ENCODE measurements around the gene PPM1A. TPM values are rescaled to one million over a fixed set of nuclear protein-coding genes. Genes with fewer than 3 reads are reported as not detected.

The PPM1A gene
- 10 to 100 TPM; 40.4 to 60.2 (median 53.6) TPM for total RNA-seq

- H3K4me3 ChIP-seq = peak within 1 kb of the TSS; percentile 82 to 97 (median 92)
- peak within 1 kb of the TSS; percentile 98 to 100 (median 98) for H3K27ac ChIP-seq (replicated peaks in 1 of 4)
- no peaks in the 10 kb centered on the region for H3K9me3 ChIP-seq
- H3K4me1 ChIP-seq = peaks cover 26 to 48% (median 41%) of the 10 kb centered on the region in 4 donors
- 0% methylated on average over 3 of the region's 74 CpGs for WGBS
- peak; percentile 98 for DNase-seq (ENCODE audit: extremely low spot score)
- no peak for TF ChIP-seq CTCF (IDR thresholded peaks at IDR 0.05)
- no peak for TF ChIP-seq EP300 (IDR thresholded peaks at IDR 0.05)
- TF ChIP-seq POLR2A (IDR thresholded peaks at IDR 0.05; ENCODE audit: low read depth) = peak; percentile 86
- peak; percentile 93 to 96 for TF ChIP-seq POLR2AphosphoS5 (IDR thresholded peaks at IDR 0.05)
- H3K36me3 ChIP-seq = no peaks in the 10 kb centered on the region
- intact Hi-C loops (cut with DNase I) = loop anchor here (5.0 kb wide), 1 partner anchor 157 kb away; the partner anchor contains the start of gene PCNX4
- no peaks in the 10 kb centered on the region for H3K27me3 ChIP-seq
Measured at GRCh38 chr14:60248697-60249318, at the start of gene PPM1A. PPM1A (plus strand) TSS chr14:60249221; CDS start chr14:60282704, 33,483 bp downstream.

GRCh38 chr14:60199321-60199720, 49.7 kb upstream of the PPM1A start:
- no peak overlapping the region for H3K4me3 ChIP-seq
- no peak overlapping the region for H3K27ac ChIP-seq (replicated peaks in 1 of 4)
- no peak for TF ChIP-seq POLR2A (IDR thresholded peaks at IDR 0.05; ENCODE audit: low read depth)
- no peak for TF ChIP-seq CTCF (IDR thresholded peaks at IDR 0.05)
- TF ChIP-seq EP300 (IDR thresholded peaks at IDR 0.05) = no peak
- TF ChIP-seq POLR2AphosphoS5 (IDR thresholded peaks at IDR 0.05) = no peak
- intact Hi-C loops (cut with DNase I) = loop anchor here (10.0 kb wide), 1 partner anchor 125 kb away; no protein-coding TSS in a partner anchor
- H3K27me3 ChIP-seq = no peaks in the 10 kb centered on the region
- no peak for DNase-seq (ENCODE audit: extremely low spot score)
- peaks cover 0 to 6% (median 0%) of the 10 kb centered on the region in 4 donors for H3K4me1 ChIP-seq
- H3K36me3 ChIP-seq = no peaks in the 10 kb centered on the region
- peaks cover 0 to 7% (median 2%) of the 10 kb centered on the region in 4 donors for H3K9me3 ChIP-seq

GRCh38 chr14:60204104-60204842, 44.7 kb upstream of the PPM1A start:
- H3K4me3 ChIP-seq = no peak overlapping the region
- intact Hi-C loops (cut with DNase I) = no loop called here
- H3K4me1 ChIP-seq = peaks cover 0 to 15% (median 0%) of the 10 kb centered on the region in 4 donors
- H3K9me3 ChIP-seq = peaks cover 0 to 7% (median 0%) of the 10 kb centered on the region in 4 donors
- H3K27ac ChIP-seq (replicated peaks in 1 of 4) = no peak overlapping the region
- whole genome bisulfite sequencing = 67% methylated on average over 8 of the region's 8 CpGs
- DNase-seq (ENCODE audit: extremely low spot score) = no peak
- no peaks in the 10 kb centered on the region for H3K36me3 ChIP-seq
- TF ChIP-seq POLR2A (IDR thresholded peaks at IDR 0.05; ENCODE audit: low read depth) (no peak), POLR2AphosphoS5 (IDR thresholded peaks at IDR 0.05) (no peak), EP300 (IDR thresholded peaks at IDR 0.05) (no peak), CTCF (IDR thresholded peaks at IDR 0.05) (no peak)
- no peaks in the 10 kb centered on the region for H3K27me3 ChIP-seq

- Histone ChIP-seq H3K27ac (replicated peaks in 1 of 4) (no peak overlapping the region), H3K4me3 (no peak overlapping the region), H3K9me3 (no peaks in the 10 kb centered on the region), H3K4me1 (peaks cover 0 to 15% (median 0%) of the 10 kb centered on the region in 4 donors), H3K27me3 (no peaks in the 10 kb centered on the region), H3K36me3 (no peaks in the 10 kb centered on the region)
- TF ChIP-seq POLR2A (IDR thresholded peaks at IDR 0.05; ENCODE audit: low read depth) (no peak), EP300 (IDR thresholded peaks at IDR 0.05) (no peak), POLR2AphosphoS5 (IDR thresholded peaks at IDR 0.05) (no peak), CTCF (IDR thresholded peaks at IDR 0.05) (no peak)
- DNase-seq (ENCODE audit: extremely low spot score) = no peak
- intact Hi-C loops (cut with DNase I) = no loop called here
- WGBS = 71% methylated on average over 6 of the region's 6 CpGs
Measured at GRCh38 chr14:60204843-60205774, 43.9 kb upstream of the PPM1A start.
